Tibial nerve (tissue), 4 donors: ENCODE data around the gene SLC34A3. TPM values are rescaled to one million over a fixed set of nuclear protein-coding genes. Genes with fewer than 3 reads are reported as not detected.

Source experiments
- DNase-seq, 2 donors: peaks; one replicate each; pipeline ENCODE4 v3.0.0-alpha.2; 2019; ENCODE audit warnings: low spot score in 2 of 2
- H3K27ac ChIP-seq, 4 donors: fragments of 200-600 bp; sonication (generic) in 3 of 4; one replicate each; pipeline ENCODE4 v1.5.1; 2017 to 2019; ENCODE audit warnings: mild to moderate bottlenecking in 1 of 4
- H3K27me3 ChIP-seq, 2 donors: fragments of 200-600 bp; sonication (generic) in 1 of 2; one replicate each; pipeline versions ENCODE4 v1.5.1 to v1.6.0; 2017 to 2019
- H3K36me3 ChIP-seq, 3 donors: fragments of 200-600 bp; sonication (generic); one replicate each; pipeline ENCODE4 v1.5.1; 2018 to 2019
- H3K4me1 ChIP-seq, 4 donors: fragments of 200-600 bp; sonication (generic) in 3 of 4; one replicate each; pipeline ENCODE4 v1.5.1; 2017 to 2019
- H3K4me3 ChIP-seq, 4 donors: fragments of 200-600 bp; sonication (generic) in 3 of 4; one replicate each; pipeline ENCODE4 v1.5.1; 2017 to 2019; ENCODE audit warnings: mild to moderate bottlenecking in 1 of 4, moderate library complexity in 1 of 4
- H3K9me3 ChIP-seq, 4 donors: fragments of 200-600 bp; sonication (generic) in 3 of 4; one replicate each; pipeline ENCODE4 v1.5.1; 2017 to 2019
- CTCF ChIP-seq, 5 experiments: fragments of 200-600 bp in 3 of 5; fragments of 450-650 bp in 2 of 5; sonication (generic) in 3 of 5; IDR thresholded peaks; one replicate each; pipeline ENCODE4 v1.5.1; 2016 to 2019; ENCODE audit warnings: antibody characterized with exemption in 5 of 5, mild to moderate bottlenecking in 3 of 5, moderate library complexity in 2 of 5
- EP300 ChIP-seq, 2 donors: sonication (generic); formaldehyde crosslinking; IDR thresholded peaks; one replicate each; pipeline ENCODE4 v1.6.1; 2017; ENCODE audit warnings: antibody characterized with exemption in 2 of 2, mild to moderate bottlenecking in 1 of 2
- POLR2A ChIP-seq, 2 donors: fragments of 450-650 bp; IDR thresholded peaks; one replicate each; pipeline ENCODE4 v1.6.1; 2017; ENCODE audit warnings: antibody characterized with exemption in 2 of 2, mild to moderate bottlenecking in 2 of 2, moderate library complexity in 2 of 2
- WGBS, 2 donors: methylation state at CpG; one replicate each; pipeline ENCODE4 v1.1.5; 2018; 5-methylcytosine and 5-hydroxymethylcytosine counted together
- total RNA-seq, 4 donors: library from RNA; depleted of rRNA; stranded (reverse); fragments of >200 nt; gene quantifications; one replicate each; pipeline ENCODE4 v1.1.0, GENCODE V29; 2016

Gene SLC34A3
- total RNA-seq, 4 donors from 2014 or later, result not detected

- H3K4me1 ChIP-seq, result peaks cover 7 to 58% (median 34%) of the 10 kb centered on the region in 4 donors
- H3K36me3 ChIP-seq, result peaks cover 0 to 62% (median 19%) of the 10 kb centered on the region in 3 donors
- 0 to 1% methylated on average over 66 to 75 of the region's 98 CpGs for WGBS, 2 donors
- TF ChIP-seq CTCF (IDR thresholded peaks at IDR 0.05) (peak; percentile 15 to 69 (median 47)), EP300 (IDR thresholded peaks at IDR 0.05) (peak; percentile 95 to 99), POLR2A (IDR thresholded peaks at IDR 0.05) (peak; percentile 68 to 76)
- DNase-seq, result peak; percentile 85 to 89
- H3K27ac ChIP-seq, result peak within 1 kb of the TSS; percentile 67 to 98 (median 94)
- H3K9me3 ChIP-seq, result no peaks in the 10 kb centered on the region
- peak within 1 kb of the TSS; percentile 78 to 99 (median 91) for H3K4me3 ChIP-seq
- H3K27me3 ChIP-seq, result no peaks in the 10 kb centered on the region
Observed at GRCh38 chr9:137188490-137189296, 42.0 kb upstream of the SLC34A3 start, which contains the start of the genes ANAPC2 and SSNA1. Gene ANAPC2, minus strand, starts transcription at chr9:137188560. Its CDS starts 28 bp downstream, at chr9:137188532. Gene SSNA1, plus strand, starts transcription at chr9:137188676. Its CDS starts 51 bp downstream, at chr9:137188727.

GRCh38 chr9:137189297-137190295, 41.1 kb upstream of the SLC34A3 start:
- Histone ChIP-seq H3K9me3 (no peaks in the 10 kb centered on the region), H3K27ac (peak overlapping the region; percentile 67 to 98 (median 94)), H3K27me3 (no peaks in the 10 kb centered on the region), H3K4me1 (peaks cover 7 to 66% (median 34%) of the 10 kb centered on the region in 4 donors), H3K36me3 (peaks cover 0 to 53% (median 10%) of the 10 kb centered on the region in 3 donors), H3K4me3 (peak overlapping the region; percentile 78 to 99 (median 91))
- 24 to 48% methylated on average over 18 to 23 of the region's 23 CpGs for WGBS, 2 donors
- TF ChIP-seq CTCF (IDR thresholded peaks at IDR 0.05) (no peak), EP300 (IDR thresholded peaks at IDR 0.05) (no peak), POLR2A (IDR thresholded peaks at IDR 0.05) (no peak)
- no peak for DNase-seq

GRCh38 chr9:137190315-137190856, 40.3 kb upstream of the SLC34A3 start:
- DNase-seq, result no peak
- Histone ChIP-seq H3K4me1 (peaks cover 7 to 66% (median 34%) of the 10 kb centered on the region in 4 donors), H3K4me3 (no peak overlapping the region), H3K36me3 (peaks cover 0 to 45% (median 7%) of the 10 kb centered on the region in 3 donors), H3K27me3 (no peaks in the 10 kb centered on the region), H3K9me3 (no peaks in the 10 kb centered on the region), H3K27ac (peak overlapping the region in 1 of 4 donors; percentile 96)
- 72 to 79% methylated on average over 6 to 9 of the region's 9 CpGs for WGBS, 2 donors
- TF ChIP-seq CTCF (IDR thresholded peaks at IDR 0.05) (no peak), EP300 (IDR thresholded peaks at IDR 0.05) (no peak), POLR2A (IDR thresholded peaks at IDR 0.05) (no peak)

- Histone ChIP-seq H3K4me1 (peaks cover 7 to 66% (median 31%) of the 10 kb centered on the region in 4 donors), H3K27ac (no peak overlapping the region)
Observed at GRCh38 chr9:137191245-137191644, 39.5 kb upstream of the SLC34A3 start.

More at GRCh38 chr9:137191245-137191644, 39.5 kb upstream of the SLC34A3 start:
- H3K4me3 ChIP-seq, result no peak overlapping the region
- no peak for DNase-seq
- 42 to 72% methylated on average over 2 to 3 of the region's 3 CpGs for WGBS, 2 donors
- no peaks in the 10 kb centered on the region for H3K9me3 ChIP-seq
- peaks cover 0 to 37% (median 7%) of the 10 kb centered on the region in 3 donors for H3K36me3 ChIP-seq
- no peaks in the 10 kb centered on the region for H3K27me3 ChIP-seq
- TF ChIP-seq POLR2A (IDR thresholded peaks at IDR 0.05) (no peak), EP300 (IDR thresholded peaks at IDR 0.05) (no peak), CTCF (IDR thresholded peaks at IDR 0.05) (no peak)
